ENCODE measurements around the gene SLC39A5.

DNA sequence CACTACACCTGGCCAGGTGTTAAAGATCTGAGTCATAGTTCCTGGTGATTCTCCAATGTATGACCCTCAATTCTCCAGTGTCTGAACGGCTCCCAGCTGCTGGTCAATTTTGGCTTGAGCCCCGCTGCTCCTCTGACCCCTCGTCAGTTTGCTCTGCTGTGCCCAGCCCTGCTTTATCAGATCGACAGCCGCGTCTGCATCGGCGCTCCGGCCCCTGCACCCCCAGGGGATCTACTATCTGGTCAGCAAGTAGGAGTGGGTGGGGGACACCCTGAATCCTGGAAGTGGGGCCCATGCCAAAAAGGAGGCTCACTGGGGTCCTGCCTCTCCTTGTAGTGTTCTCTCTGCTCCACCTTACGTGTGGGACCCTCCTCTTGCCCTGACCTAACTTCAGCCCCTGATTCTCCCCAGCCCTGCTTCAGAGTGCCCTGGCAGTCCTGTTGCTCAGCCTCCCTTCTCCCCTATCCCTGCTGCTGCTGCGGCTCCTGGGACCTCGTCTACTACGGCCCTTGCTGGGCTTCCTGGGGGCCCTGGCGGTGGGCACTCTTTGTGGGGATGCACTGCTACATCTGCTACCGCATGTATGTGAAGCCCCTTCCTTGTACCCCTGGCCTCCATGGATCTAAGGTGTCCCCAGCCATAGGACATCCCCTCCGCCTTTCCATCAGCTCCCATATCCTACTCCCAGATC is 5.0 kb downstream of the SLC39A5 start:
- TF ChIP-seq, protein P1, sequence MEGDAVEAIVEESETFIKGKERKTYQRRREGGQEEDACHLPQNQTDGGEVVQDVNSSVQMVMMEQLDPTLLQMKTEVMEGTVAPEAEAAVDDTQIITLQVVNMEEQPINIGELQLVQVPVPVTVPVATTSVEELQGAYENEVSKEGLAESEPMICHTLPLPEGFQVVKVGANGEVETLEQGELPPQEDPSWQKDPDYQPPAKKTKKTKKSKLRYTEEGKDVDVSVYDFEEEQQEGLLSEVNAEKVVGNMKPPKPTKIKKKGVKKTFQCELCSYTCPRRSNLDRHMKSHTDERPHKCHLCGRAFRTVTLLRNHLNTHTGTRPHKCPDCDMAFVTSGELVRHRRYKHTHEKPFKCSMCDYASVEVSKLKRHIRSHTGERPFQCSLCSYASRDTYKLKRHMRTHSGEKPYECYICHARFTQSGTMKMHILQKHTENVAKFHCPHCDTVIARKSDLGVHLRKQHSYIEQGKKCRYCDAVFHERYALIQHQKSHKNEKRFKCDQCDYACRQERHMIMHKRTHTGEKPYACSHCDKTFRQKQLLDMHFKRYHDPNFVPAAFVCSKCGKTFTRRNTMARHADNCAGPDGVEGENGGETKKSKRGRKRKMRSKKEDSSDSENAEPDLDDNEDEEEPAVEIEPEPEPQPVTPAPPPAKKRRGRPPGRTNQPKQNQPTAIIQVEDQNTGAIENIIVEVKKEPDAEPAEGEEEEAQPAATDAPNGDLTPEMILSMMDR (IDR thresholded peaks at IDR 0.05): no peak
- no peak for TF ChIP-seq POLR2A (IDR thresholded peaks at IDR 0.05)

All from uterus (tissue), 2 donors.